Nephron (organoid): ENCODE data around the gene PCDH17.

Experiments used
- H3K27ac Mint-ChIP-seq, 3 experiments: 2 replicates each; pipeline ENCODE4 v1.8.0; 2020; ENCODE audit warnings: mixed read lengths in 3 of 3, mild to moderate bottlenecking in 2 of 3, moderate library complexity in 1 of 3
- H3K27me3 Mint-ChIP-seq: 2 replicates; pipeline ENCODE4 v1.8.0; 2021; ENCODE audit warnings: low read depth, mild to moderate bottlenecking, moderate library complexity, mixed read lengths
- H3K36me3 Mint-ChIP-seq: 2 replicates; pipeline ENCODE4 v1.8.0; 2020; ENCODE audit warnings: low read depth, mixed read lengths
- H3K4me1 Mint-ChIP-seq: 2 replicates; pipeline ENCODE4 v1.8.0; 2020; ENCODE audit warnings: mixed read lengths
- H3K4me3 Mint-ChIP-seq, 3 experiments: 2 replicates each; pipeline ENCODE4 v1.8.0; 2020; ENCODE audit warnings: mild to moderate bottlenecking in 3 of 3, mixed read lengths in 3 of 3, moderate library complexity in 2 of 3
- H3K9me3 Mint-ChIP-seq: 2 replicates; pipeline ENCODE4 v1.8.0; 2020; ENCODE audit warnings: mixed read lengths
- CTCF ChIP-seq, 3 experiments: fragments of 200-600 bp; sonication (generic); IDR thresholded peaks; one replicate each; pipeline ENCODE4 v1.5.0; 2021; ENCODE audit warnings: antibody characterized with exemption in 3 of 3; ENCODE audit not compliant: unreplicated experiment in 3 of 3

PCDH17 gene

DNA sequence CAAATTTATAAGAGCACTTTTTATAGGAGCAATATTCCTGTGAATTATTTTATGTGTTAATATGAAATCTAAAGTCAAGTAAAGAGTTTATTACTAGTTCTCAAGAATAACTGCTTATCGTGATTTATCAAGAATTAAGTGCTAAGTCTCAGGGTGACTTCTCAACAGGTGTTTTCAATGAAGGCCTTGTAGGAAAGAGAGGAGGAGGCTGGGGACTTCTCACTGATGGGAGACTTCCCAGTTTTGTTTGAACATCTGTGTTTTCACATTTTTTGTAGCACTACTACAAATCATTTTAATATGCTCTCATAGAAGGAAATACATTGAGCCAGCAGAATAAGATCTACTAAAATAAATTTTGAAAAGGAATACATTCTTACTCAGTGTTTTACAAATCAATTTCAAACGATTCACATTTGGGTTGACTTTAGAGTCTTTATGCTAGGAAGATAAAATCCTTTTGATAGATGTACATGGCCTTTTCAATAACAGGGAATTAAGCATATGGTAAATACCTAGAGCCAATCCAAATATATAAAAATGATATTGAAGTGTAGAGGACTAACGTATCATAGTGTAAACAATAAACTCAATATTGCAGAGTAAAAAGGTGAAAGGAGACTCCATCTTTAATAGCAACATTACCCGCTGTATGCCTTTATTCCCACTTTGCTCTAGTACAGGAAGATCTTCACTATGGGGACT is 6.8 kb downstream of the PCDH17 start:
- Mint-ChIP-seq H3K36me3 (peaks cover 14% of the 10 kb centered on the region), H3K4me3 (peak overlapping the region in 1 of 3 experiments; percentile 50), H3K27me3 (peaks cover 17% of the 10 kb centered on the region), H3K9me3 (no peaks in the 10 kb centered on the region), H3K27ac (peak overlapping the region in 1 of 3 experiments; percentile 5), H3K4me1 (peaks cover 6% of the 10 kb centered on the region)
- no peak for TF ChIP-seq CTCF (IDR thresholded peaks at IDR 0.05; ENCODE audit: unreplicated experiment in 3 of 3)

DNA sequence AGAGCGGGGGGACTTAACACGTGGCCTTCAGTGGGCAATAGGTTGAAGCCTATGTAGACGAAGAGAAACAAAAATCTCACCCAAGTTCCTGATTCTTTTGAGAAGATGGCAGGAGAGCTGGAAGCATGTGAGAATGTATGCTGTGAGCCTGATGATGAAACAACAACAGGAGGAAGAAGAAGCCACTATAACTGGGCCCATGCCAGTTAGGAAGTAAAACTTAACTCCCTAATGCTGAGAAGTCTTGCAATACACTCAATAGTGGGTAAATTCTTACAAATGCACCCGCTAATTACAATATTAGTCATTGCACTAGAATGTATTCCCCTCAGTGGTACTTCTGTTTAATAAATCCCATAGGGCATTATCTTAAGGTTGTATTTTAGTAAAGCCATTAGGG is 9.1 kb downstream of the PCDH17 start:
- H3K27me3 Mint-ChIP-seq, result no peaks in the 10 kb centered on the region
- no peak overlapping the region for H3K4me3 Mint-ChIP-seq
- H3K36me3 Mint-ChIP-seq, result no peaks in the 10 kb centered on the region
- no peak for TF ChIP-seq CTCF (IDR thresholded peaks at IDR 0.05; ENCODE audit: unreplicated experiment in 3 of 3)
- H3K4me1 Mint-ChIP-seq, result no peaks in the 10 kb centered on the region
- H3K9me3 Mint-ChIP-seq, result no peaks in the 10 kb centered on the region
- H3K27ac Mint-ChIP-seq, result no peak overlapping the region

GRCh38 chr13:57641051-57641450 is 9.5 kb downstream of the PCDH17 start:
- H3K9me3 Mint-ChIP-seq, result no peaks in the 10 kb centered on the region
- H3K36me3 Mint-ChIP-seq, result no peaks in the 10 kb centered on the region
- TF ChIP-seq CTCF (IDR thresholded peaks at IDR 0.05; ENCODE audit: unreplicated experiment in 3 of 3), result no peak

DNA sequence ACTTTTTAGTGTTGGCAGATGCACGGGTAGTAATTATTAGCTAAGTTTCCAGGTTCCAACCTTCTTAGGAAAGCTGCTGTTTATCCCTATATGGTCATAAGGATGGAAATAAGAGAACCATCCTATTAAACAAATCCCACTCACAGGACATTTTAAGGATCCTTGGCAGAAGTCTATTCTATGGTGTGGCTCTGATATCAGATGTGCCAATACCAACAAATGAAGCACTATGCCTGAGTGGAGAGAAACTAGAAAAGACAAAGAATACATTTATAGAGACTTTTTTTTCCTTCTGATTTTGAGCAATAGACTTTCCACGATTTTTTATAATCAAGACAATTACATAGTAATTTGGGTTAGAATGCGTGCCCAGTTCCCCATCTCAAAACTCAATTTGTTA is 12.6 kb downstream of the PCDH17 start:
- no peak overlapping the region for H3K27ac Mint-ChIP-seq
- H3K27me3 Mint-ChIP-seq, result no peaks in the 10 kb centered on the region
- no peaks in the 10 kb centered on the region for H3K36me3 Mint-ChIP-seq
- H3K4me1 Mint-ChIP-seq, result no peaks in the 10 kb centered on the region
- TF ChIP-seq CTCF (IDR thresholded peaks at IDR 0.05; ENCODE audit: unreplicated experiment in 3 of 3), result no peak
- no peak overlapping the region for H3K4me3 Mint-ChIP-seq
- H3K9me3 Mint-ChIP-seq, result no peaks in the 10 kb centered on the region

More at GRCh38 chr13:57641051-57641450, 9.5 kb downstream of the PCDH17 start:
- H3K27ac Mint-ChIP-seq, result no peak overlapping the region
- H3K27me3 Mint-ChIP-seq, result no peaks in the 10 kb centered on the region
- H3K4me3 Mint-ChIP-seq, result no peak overlapping the region
- no peaks in the 10 kb centered on the region for H3K4me1 Mint-ChIP-seq

- no peak overlapping the region for H3K4me3 Mint-ChIP-seq
- H3K27me3 Mint-ChIP-seq, result no peaks in the 10 kb centered on the region
- peaks cover 10% of the 10 kb centered on the region for H3K36me3 Mint-ChIP-seq
- H3K27ac Mint-ChIP-seq, result peak overlapping the region in 1 of 3 experiments; percentile 72
- TF ChIP-seq CTCF (IDR thresholded peaks at IDR 0.05; ENCODE audit: unreplicated experiment in 3 of 3), result no peak
- H3K4me1 Mint-ChIP-seq, result no peaks in the 10 kb centered on the region
- no peaks in the 10 kb centered on the region for H3K9me3 Mint-ChIP-seq
These were observed 21.9 kb downstream of the PCDH17 start for GRCh38 chr13:57653229-57653989.
